ENCODE results near the gene CAST.

GRCh38 chr5:96640696-96641095 lies 21.5 kb upstream of the CAST start:
- TF ChIP-seq CTCF (IDR thresholded peaks at IDR 0.05; ENCODE audit: insufficient read depth, low read length, poor library complexity, severe bottlenecking), result no peak
- no peak for TF ChIP-seq EZH2phosphoT487 (conservative IDR thresholded peaks at IDR 0.05; ENCODE audit: low read length)

All from SU-DHL-6 (cell line).